Upper lobe of left lung (tissue), 4 donors: ENCODE results near the gene IGF2BP1.

Experiments
- EP300 ChIP-seq, 4 donors: sonication (generic); formaldehyde crosslinking; IDR thresholded peaks; one replicate each; pipeline ENCODE4 v1.5.1; 2017; ENCODE audit warnings: antibody characterized with exemption in 4 of 4, control low read depth in 2 of 4
- TF ChIP-seq, protein P1 (sequence below), 6 experiments: fragments of 450-650 bp in 4 of 6; fragments of 200-600 bp in 2 of 6; sonication (generic) in 2 of 6; IDR thresholded peaks; one replicate each; pipeline ENCODE4 v1.5.1; 2016 to 2019; ENCODE audit warnings: antibody characterized with exemption in 6 of 6

DNA sequence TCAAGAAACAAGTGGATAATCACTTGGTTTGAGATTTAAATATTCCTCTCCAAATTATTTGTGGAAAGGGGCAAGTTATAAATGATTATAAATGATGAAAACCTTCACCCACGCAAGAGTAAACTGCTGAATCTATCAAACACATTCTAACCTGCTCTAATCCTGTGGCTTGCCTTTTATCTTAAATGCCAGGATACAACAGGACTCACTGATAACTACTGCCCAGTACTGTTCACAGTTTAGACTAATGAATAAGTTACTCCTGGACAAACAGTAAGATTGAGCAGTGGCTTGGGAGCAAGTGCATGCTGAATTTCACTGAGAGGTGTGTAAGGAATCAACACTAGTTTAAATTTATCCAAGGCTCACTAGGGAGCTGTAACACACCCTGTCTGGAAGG is 31.1 kb downstream of the IGF2BP1 start:
- TF ChIP-seq, protein P1, sequence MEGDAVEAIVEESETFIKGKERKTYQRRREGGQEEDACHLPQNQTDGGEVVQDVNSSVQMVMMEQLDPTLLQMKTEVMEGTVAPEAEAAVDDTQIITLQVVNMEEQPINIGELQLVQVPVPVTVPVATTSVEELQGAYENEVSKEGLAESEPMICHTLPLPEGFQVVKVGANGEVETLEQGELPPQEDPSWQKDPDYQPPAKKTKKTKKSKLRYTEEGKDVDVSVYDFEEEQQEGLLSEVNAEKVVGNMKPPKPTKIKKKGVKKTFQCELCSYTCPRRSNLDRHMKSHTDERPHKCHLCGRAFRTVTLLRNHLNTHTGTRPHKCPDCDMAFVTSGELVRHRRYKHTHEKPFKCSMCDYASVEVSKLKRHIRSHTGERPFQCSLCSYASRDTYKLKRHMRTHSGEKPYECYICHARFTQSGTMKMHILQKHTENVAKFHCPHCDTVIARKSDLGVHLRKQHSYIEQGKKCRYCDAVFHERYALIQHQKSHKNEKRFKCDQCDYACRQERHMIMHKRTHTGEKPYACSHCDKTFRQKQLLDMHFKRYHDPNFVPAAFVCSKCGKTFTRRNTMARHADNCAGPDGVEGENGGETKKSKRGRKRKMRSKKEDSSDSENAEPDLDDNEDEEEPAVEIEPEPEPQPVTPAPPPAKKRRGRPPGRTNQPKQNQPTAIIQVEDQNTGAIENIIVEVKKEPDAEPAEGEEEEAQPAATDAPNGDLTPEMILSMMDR (IDR thresholded peaks at IDR 0.05): no peak
- no peak for TF ChIP-seq EP300 (IDR thresholded peaks at IDR 0.05)
